Measurements from ENCODE around the gene HS3ST5.

Gene HS3ST5

DNA sequence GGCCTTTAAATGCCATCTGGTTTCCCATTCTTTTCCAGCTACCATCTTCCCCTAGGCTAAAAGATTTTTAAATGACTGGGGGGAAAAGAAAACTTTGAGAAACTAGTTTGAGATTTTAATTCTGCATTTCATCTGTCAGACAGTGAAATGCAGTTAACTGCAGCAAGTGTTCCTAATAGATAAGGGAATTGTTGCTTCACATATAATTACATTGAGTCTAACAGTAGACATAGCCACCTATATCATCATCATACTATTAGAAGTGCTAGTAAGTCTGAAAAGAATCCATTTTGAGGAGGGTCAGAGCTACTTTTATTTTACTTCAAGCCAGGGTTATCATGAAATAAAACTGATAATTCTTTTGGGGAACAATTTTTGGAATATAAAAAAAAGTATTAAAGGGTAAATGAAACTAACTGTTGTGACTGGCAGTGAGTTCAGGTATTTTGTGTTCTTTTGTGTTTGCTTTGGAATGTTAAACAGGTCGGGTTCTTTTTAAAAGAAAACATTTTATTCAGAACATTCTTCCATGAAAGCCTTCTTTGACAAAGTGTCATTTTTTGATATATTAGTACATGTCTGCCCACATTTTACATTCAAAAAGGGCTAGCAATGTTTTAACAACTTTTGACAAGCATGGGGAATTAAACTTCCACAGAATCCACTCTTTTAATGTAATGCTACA, 170.1 kb downstream of the HS3ST5 start:
- TF ChIP-seq POLR2A (IDR thresholded peaks at IDR 0.05; ENCODE audit: low read depth, low read length) = no peak
- FAIRE-seq (no peak), DNase-seq (ENCODE audit: insufficient read length, low spot score) (no peak)

- no peak for TF ChIP-seq POLR2A (IDR thresholded peaks at IDR 0.05; ENCODE audit: low read depth, low read length)
- no peak for FAIRE-seq
- no peak for DNase-seq (ENCODE audit: insufficient read length, low spot score)
These were observed 171.3 kb downstream of the HS3ST5 start for GRCh38 chr6:114171473-114171872.

- no peak for FAIRE-seq
- TF ChIP-seq POLR2A (IDR thresholded peaks at IDR 0.05; ENCODE audit: low read depth, low read length) = no peak
- DNase-seq (ENCODE audit: insufficient read length, low spot score) = no peak
These were observed 171.8 kb downstream of the HS3ST5 start for GRCh38 chr6:114170958-114171387.

GRCh38 chr6:114170372-114170771, 172.5 kb downstream of the HS3ST5 start:
- FAIRE-seq (no peak), DNase-seq (ENCODE audit: insufficient read length, low spot score) (no peak)
- no peak for TF ChIP-seq POLR2A (IDR thresholded peaks at IDR 0.05; ENCODE audit: low read depth, low read length)

- FAIRE-seq (no peak), DNase-seq (ENCODE audit: insufficient read length, low spot score) (no peak)
- no peak for TF ChIP-seq POLR2A (IDR thresholded peaks at IDR 0.05; ENCODE audit: low read depth, low read length)
These were observed 173.1 kb downstream of the HS3ST5 start for GRCh38 chr6:114169763-114170162.

DNA sequence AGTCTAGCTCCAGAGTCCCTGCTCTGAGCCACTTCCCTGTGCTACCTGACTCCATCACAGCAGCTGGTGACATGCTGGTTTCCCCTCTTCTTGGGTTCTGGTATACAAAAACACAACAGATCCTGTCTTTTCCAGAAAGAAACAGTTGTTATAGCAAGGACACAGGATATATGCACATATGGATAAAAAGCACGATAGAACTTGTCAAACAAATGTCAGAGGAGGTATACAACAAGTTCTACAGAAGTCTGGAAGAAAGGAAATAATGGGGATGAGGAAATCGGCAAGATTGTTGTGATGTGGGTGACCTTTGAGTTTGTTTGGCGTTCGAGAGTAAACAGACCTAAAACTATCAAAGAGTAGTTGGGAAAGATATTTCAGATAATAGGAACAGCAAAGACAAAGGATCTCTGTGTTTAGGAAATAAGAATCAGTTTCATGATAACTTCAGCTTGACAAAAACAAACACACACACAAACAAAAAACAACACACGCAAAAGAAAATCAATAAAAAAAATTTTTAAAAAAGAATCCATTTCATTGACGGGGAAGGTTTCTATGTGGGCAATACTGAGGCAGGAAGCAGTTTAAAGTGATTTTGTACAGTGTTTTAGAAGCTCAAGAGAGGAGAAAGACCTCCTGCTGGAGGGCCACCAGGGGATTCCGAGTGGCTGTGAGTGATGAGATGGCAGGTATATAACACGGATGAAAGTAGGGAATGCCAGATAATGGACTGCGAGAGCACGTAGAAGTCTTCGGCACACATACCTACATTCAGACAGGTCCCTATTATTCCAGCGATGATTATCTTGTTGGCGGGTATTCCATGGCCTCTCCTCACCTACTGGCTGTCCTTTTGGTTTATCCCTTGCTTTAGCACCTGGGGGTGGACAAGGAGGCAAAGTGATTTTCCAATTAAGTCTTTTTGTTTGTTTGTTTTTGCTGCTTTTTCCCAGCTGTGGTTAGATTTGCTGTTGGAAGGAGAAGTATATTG, 174.9 kb downstream of the HS3ST5 start:
- no peak for TF ChIP-seq POLR2A (IDR thresholded peaks at IDR 0.05; ENCODE audit: low read depth, low read length)
- no peak for DNase-seq (ENCODE audit: insufficient read length, low spot score)
- FAIRE-seq = no peak

GRCh38 chr6:114164207-114164606, 178.6 kb downstream of the HS3ST5 start:
- DNase-seq (ENCODE audit: insufficient read length, low spot score) (no peak), FAIRE-seq (no peak)
- TF ChIP-seq POLR2A (IDR thresholded peaks at IDR 0.05; ENCODE audit: low read depth, low read length) = no peak

DNA sequence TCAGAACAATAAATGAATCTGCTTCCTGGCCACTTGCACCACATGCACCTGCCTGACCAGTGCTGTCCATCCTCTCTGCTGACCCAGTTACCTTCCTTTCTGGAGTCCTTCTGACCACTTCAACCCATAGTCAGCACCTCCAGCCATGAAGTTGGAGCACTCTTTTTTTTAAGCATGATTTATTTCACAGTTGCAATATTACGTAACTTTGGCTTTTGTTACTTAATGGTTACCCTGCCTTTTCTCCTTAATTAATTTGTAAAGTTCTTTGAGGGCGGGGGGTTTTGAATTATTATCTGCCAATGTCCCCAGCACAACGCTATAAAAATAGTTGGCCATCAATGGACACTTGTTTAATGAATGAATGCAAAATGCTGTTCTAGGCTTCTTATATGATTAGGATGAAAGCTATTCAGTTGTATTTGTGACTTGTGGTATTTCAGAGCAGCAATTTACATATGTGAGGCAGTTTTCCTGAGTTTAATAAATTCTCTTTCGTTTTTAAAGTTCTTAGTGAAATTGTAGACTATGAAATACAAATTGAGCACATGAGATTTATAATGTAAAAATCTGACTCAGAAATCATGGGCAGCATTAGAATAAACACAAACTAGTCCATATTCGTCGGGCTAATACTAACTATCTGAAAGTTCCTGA, 180.0 kb downstream of the HS3ST5 start:
- DNase-seq (ENCODE audit: insufficient read length, low spot score) (no peak), FAIRE-seq (no peak)
- TF ChIP-seq POLR2A (IDR thresholded peaks at IDR 0.05; ENCODE audit: low read depth, low read length) = no peak

DNA sequence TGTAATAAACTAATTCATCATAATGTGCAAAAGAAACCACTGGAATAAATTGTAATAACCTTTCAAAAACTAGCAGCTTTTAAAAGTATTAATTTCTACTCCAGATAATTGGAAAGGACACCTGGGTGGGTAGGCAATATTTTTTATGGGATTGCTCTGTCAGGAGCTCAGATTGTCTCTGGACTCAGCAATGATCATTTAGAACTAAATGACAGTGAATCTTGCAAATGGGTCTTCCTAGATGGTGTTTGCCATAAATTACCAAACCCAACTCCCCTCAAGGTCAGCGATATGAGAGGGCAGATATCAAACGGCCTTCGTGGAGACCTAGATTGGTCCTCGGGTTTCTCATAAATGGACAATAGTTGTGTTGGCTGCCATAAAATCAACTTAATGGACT, 181.9 kb downstream of the HS3ST5 start:
- TF ChIP-seq POLR2A (IDR thresholded peaks at IDR 0.05; ENCODE audit: low read depth, low read length) = no peak
- no peak for FAIRE-seq
- DNase-seq (ENCODE audit: insufficient read length, low spot score) = no peak

GRCh38 chr6:114159727-114160126, 183.1 kb downstream of the HS3ST5 start:
- DNase-seq (ENCODE audit: insufficient read length, low spot score) (no peak), FAIRE-seq (no peak)
- TF ChIP-seq POLR2A (IDR thresholded peaks at IDR 0.05; ENCODE audit: low read depth, low read length) = no peak

GRCh38 chr6:114158838-114159694, 183.8 kb downstream of the HS3ST5 start:
- TF ChIP-seq POLR2A (IDR thresholded peaks at IDR 0.05; ENCODE audit: low read depth, low read length) = no peak
- FAIRE-seq (no peak), DNase-seq (ENCODE audit: insufficient read length, low spot score) (no peak)

- no peak for TF ChIP-seq POLR2A (IDR thresholded peaks at IDR 0.05; ENCODE audit: low read depth, low read length)
- FAIRE-seq (no peak), DNase-seq (ENCODE audit: insufficient read length, low spot score) (no peak)
These were observed 184.4 kb downstream of the HS3ST5 start for GRCh38 chr6:114158411-114158810.

GRCh38 chr6:114157848-114158247, 185.0 kb downstream of the HS3ST5 start:
- DNase-seq (ENCODE audit: insufficient read length, low spot score) (no peak), FAIRE-seq (no peak)
- TF ChIP-seq POLR2A (IDR thresholded peaks at IDR 0.05; ENCODE audit: low read depth, low read length) = no peak
